ENCODE results near the gene LGALS12.

GRCh38 chr11:63552921-63553320 lies 47.0 kb downstream of the LGALS12 start:
- TF ChIP-seq CTCF (conservative IDR thresholded peaks at IDR 0.05; ENCODE audit: low read depth, low read length) (no peak), EZH2 (IDR thresholded peaks at IDR 0.05; ENCODE audit: low read length, unreplicated experiment) (no peak), EZH2phosphoT487 (IDR thresholded peaks at IDR 0.05; ENCODE audit: borderline replicate concordance, low read length) (no peak)
